WI38 (cell line): ENCODE data around the gene DNAAF8.

Source experiments
- H3K4me3 ChIP-seq: 2 replicates; pipeline ENCODE4 v1.5.1; 2011; ENCODE audit warnings: low read depth, mild to moderate bottlenecking, control low read depth, low read length
- TF ChIP-seq, protein P1 (sequence below): IDR thresholded peaks from 2 replicates; pipeline ENCODE4 v1.5.1; 2012; ENCODE audit warnings: low read depth, mild to moderate bottlenecking, control low read depth, low read length

DNAAF8 gene

DNA sequence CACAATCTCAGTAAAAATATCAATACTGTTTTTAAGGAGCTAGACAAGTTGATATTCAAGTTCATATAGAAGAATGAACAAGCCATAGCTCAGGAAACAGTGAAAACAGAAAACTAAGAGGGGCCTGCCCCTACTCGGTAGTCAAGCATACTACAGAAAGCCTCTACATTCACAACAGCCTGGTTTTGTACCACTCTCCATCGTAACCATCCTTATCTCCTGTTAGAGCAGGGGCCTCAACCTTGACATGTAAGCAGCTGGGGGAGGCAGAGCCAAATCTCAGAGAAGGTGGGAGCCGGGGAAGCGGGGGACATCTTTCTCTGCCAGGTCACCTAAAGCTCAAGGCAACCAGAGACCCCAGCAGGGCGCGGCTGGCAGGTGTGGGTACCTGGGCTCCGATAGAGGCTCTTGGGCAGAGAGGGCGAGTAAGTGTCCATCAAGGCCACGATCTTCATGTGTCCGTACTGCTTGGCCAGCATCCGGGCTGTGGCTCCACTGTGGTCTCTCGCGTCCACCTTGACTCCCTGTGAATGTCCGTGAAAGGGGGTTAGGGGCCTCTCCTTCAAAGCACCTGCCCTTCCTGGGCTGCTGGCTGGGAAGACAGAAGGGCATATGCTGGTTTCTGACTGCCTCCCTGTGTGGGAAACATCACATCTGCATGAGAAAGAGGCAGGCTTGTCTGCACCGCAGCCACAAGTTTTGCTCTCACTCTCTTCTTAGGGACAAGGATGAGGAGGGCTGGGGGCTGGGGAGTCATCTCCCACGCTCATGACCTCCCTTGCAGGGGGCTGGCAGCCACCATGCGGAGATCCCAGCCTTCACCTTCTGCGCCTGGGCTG lies 20.5 kb upstream of the DNAAF8 start:
- TF ChIP-seq, protein P1, sequence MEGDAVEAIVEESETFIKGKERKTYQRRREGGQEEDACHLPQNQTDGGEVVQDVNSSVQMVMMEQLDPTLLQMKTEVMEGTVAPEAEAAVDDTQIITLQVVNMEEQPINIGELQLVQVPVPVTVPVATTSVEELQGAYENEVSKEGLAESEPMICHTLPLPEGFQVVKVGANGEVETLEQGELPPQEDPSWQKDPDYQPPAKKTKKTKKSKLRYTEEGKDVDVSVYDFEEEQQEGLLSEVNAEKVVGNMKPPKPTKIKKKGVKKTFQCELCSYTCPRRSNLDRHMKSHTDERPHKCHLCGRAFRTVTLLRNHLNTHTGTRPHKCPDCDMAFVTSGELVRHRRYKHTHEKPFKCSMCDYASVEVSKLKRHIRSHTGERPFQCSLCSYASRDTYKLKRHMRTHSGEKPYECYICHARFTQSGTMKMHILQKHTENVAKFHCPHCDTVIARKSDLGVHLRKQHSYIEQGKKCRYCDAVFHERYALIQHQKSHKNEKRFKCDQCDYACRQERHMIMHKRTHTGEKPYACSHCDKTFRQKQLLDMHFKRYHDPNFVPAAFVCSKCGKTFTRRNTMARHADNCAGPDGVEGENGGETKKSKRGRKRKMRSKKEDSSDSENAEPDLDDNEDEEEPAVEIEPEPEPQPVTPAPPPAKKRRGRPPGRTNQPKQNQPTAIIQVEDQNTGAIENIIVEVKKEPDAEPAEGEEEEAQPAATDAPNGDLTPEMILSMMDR = no peak
- H3K4me3 ChIP-seq = no peak overlapping the region

GRCh38 chr16:4714996-4715395 lies 19.3 kb upstream of the DNAAF8 start:
- TF ChIP-seq, protein P1 = no peak
- no peak overlapping the region for H3K4me3 ChIP-seq

GRCh38 chr16:4718466-4718865 lies 15.9 kb upstream of the DNAAF8 start:
- TF ChIP-seq, protein P1 = no peak
- no peak overlapping the region for H3K4me3 ChIP-seq

DNA sequence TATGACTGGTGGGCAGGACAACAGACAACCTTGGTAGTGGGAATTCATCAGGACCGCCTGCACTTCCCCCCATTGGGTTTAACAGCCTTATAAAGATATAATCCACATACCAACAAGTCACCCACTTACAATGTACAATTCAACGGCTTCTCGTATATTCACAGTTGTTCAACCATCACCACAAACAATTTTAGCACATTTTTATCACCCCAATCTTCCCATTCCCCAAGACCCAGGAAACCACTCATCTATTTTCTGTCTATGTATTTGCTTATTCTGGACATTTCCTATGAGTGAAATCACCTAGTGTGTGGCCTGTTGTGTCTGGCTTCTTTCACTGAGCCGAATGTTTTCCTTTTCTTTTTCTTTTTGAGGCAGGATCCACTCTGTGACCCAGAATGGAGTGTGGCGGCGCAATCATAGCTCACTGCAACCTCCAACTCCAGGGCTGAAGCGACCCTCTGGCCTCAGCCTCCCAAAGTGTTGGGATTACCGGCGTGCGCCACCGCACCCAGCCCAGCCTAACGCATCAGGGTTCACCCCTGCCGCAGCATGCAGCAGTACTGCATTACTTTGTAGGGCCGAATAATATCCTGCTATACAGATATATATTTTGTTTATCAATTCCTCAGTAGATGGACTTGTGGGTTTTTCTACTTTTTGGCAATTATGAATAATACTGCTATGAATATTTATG lies 11.1 kb upstream of the DNAAF8 start:
- TF ChIP-seq, protein P1 = no peak
- no peak overlapping the region for H3K4me3 ChIP-seq

DNA sequence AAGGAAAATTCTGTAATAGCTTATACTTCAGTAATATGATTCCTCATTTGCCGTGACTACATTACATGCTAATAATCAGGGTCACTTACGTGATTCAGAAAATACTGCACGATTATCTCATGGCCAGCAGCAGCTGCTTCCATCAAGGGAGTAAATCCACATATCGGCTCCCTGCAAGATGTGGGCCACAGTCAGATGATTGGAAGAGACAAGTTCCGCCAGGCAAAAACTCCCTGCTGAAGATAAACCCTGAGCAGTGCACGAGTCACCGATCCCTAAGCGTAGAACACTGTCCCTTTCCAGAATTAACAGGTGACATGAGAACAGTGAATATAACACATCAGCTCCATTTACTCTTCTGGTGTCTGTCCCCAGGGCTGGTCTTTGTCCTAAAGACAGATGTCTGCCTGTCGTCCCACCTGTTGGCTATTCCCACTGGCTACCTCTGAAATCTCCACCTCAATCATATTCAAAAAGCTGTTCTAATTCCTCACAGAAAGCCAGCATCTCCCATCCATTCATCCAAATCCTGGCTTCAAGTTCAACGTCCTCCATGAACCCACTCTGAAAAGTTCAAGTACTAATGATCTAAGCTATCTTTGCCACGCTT lies 9.6 kb upstream of the DNAAF8 start:
- TF ChIP-seq, protein P1 = no peak

GRCh38 chr16:4726616-4727015 lies 7.7 kb upstream of the DNAAF8 start:
- TF ChIP-seq, protein P1 = no peak
- H3K4me3 ChIP-seq = no peak overlapping the region

More for the DNA sequence above, 9.6 kb upstream of the DNAAF8 start:
- no peak overlapping the region for H3K4me3 ChIP-seq

- H3K4me3 ChIP-seq = no peak overlapping the region
- TF ChIP-seq, protein P1 = no peak
These were observed 5.7 kb upstream of the DNAAF8 start for GRCh38 chr16:4728676-4729075.
